ENCODE results near the gene ZFAND3.

ZFAND3 gene

DNA sequence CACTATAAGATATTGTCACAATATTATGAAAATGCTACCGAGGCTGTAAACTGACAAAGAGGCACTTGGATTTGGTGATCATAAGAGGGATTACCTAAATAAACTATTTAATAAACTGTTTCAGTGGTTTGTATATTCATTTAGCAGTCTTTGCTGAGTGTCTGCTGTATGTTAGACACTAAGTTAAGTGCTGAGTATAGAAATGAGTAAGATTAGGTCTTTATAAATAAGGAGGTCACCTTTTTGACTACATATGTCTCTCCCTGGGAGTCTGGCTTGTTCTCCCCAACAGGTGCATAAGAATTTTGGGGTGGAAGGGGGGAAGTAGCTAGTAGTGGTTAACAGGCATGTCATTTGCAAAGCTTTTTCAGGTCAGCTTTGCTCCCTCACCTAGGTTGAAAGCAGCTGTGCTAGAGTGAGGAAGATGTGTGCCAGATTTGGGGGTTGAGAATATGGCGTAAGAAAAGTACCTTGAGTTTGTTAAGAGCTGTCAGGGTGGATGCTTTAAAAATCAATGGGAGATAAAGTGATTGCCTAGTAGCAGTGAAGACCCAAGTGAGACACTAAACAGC lies 246.3 kb downstream of the ZFAND3 start:
- no peak for DNase-seq (ENCODE audit: low read depth, low spot score)
- H3K4me1 ChIP-seq (ENCODE audit: insufficient read depth, insufficient read length) = no peaks in the 10 kb centered on the region
- H3K9ac ChIP-seq (ENCODE audit: insufficient read length, low read depth) = no peak overlapping the region
- H3K4me3 ChIP-seq (ENCODE audit: insufficient read length, low read depth) = no peak overlapping the region
- H3K9me3 ChIP-seq (ENCODE audit: insufficient read depth, low read length) = no peaks in the 10 kb centered on the region
- no peaks in the 10 kb centered on the region for H3K27me3 ChIP-seq (ENCODE audit: insufficient read depth, insufficient read length)
- peaks cover 26% of the 10 kb centered on the region for H3K36me3 ChIP-seq (ENCODE audit: insufficient read depth, insufficient read length, low read length)
- TF ChIP-seq YY1 (IDR thresholded peaks at IDR 0.05; ENCODE audit: insufficient read depth, insufficient read length) (no peak), ZNF274 (IDR thresholded peaks at IDR 0.05; ENCODE audit: low read depth, low read length) (no peak), SUZ12 (IDR thresholded peaks at IDR 0.05; ENCODE audit: extremely low read depth, insufficient read depth, insufficient read length) (no peak)

DNA sequence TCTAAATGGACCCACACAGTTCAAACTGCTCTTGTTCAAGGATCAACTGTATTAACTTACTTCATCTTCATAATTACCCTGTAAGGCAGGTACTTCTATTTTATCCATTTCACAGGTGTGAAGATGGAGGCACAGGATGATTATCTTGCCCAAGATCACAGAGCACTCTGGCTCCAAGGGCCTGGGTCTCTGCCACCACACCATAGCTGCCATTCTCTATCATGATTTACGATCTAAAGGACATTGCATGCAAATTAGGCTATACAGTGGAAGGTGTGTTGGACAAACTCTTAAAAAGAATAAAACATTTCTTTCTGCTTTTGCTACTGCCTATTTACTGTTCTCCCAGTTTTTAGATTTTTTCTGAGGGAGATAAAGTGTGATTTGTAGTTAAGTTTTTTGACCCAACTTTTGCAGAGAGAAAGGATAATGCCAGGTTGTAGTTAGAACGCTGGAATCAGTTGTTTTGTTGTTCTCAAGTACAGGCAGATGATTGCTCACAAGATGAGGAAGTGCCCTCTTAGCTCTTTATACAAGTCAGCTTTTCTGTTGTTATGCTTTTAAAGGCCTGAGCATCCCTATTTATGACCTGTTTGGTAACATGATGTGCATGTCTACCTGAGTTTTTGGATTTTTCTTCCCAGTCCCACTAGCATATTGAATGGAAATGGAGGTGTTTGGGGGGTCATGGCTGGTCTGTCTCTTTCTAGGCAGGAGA lies 247.9 kb downstream of the ZFAND3 start:
- Histone ChIP-seq H3K4me3 (ENCODE audit: insufficient read length, low read depth) (no peak overlapping the region), H3K4me1 (ENCODE audit: insufficient read depth, insufficient read length) (no peaks in the 10 kb centered on the region), H3K27me3 (ENCODE audit: insufficient read depth, insufficient read length) (no peaks in the 10 kb centered on the region), H3K36me3 (ENCODE audit: insufficient read depth, insufficient read length, low read length) (peaks cover 17% of the 10 kb centered on the region), H3K9ac (ENCODE audit: insufficient read length, low read depth) (no peak overlapping the region), H3K9me3 (ENCODE audit: insufficient read depth, low read length) (no peaks in the 10 kb centered on the region)
- no peak for DNase-seq (ENCODE audit: low read depth, low spot score)
- no peak for TF ChIP-seq SUZ12 (IDR thresholded peaks at IDR 0.05; ENCODE audit: extremely low read depth, insufficient read depth, insufficient read length)
- no peak for TF ChIP-seq YY1 (IDR thresholded peaks at IDR 0.05; ENCODE audit: insufficient read depth, insufficient read length)
- no peak for TF ChIP-seq ZNF274 (IDR thresholded peaks at IDR 0.05; ENCODE audit: low read depth, low read length)

DNA sequence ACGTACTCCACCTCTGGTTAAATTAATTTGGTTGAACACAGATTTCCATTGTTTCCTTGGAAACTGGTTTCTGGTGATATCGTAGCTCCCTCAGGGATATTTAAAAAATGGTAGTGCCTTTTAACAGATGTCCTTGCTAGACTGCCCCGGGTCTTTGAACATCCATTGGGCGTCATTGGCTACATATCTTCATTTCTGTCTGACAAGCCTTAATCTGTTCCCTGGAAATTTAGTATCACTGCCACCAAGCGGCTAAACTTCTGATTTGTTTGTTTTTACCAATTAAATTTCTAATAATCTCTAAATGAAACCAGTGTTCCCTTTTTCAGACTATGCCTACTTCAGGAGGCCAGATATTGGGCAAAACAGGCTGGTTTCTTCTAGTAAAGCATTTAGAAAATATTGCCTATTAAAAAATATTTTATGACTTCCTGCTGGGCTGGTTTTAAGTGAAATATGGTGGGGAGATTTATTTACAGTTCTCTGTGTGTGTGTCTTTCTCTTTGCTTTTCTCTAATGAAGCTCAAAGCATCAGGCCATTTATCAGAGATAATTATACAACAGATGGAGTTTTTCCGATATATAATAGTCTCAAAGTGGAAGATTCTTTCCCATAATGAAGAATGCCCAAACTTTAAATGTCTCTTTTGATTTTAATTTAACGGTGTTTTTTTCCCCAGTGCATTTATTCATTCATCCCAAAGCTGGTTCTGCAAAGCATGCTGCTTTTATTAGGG lies 249.5 kb downstream of the ZFAND3 start:
- no peaks in the 10 kb centered on the region for H3K9me3 ChIP-seq (ENCODE audit: insufficient read depth, low read length)
- TF ChIP-seq ZNF274 (IDR thresholded peaks at IDR 0.05; ENCODE audit: low read depth, low read length) (no peak), YY1 (IDR thresholded peaks at IDR 0.05; ENCODE audit: insufficient read depth, insufficient read length) (no peak), SUZ12 (IDR thresholded peaks at IDR 0.05; ENCODE audit: extremely low read depth, insufficient read depth, insufficient read length) (no peak)
- peaks cover 6% of the 10 kb centered on the region for H3K36me3 ChIP-seq (ENCODE audit: insufficient read depth, insufficient read length, low read length)
- H3K4me1 ChIP-seq (ENCODE audit: insufficient read depth, insufficient read length) = no peaks in the 10 kb centered on the region
- H3K27me3 ChIP-seq (ENCODE audit: insufficient read depth, insufficient read length) = no peaks in the 10 kb centered on the region
- no peak overlapping the region for H3K4me3 ChIP-seq (ENCODE audit: insufficient read length, low read depth)
- H3K9ac ChIP-seq (ENCODE audit: insufficient read length, low read depth) = no peak overlapping the region
- no peak for DNase-seq (ENCODE audit: low read depth, low spot score)

DNA sequence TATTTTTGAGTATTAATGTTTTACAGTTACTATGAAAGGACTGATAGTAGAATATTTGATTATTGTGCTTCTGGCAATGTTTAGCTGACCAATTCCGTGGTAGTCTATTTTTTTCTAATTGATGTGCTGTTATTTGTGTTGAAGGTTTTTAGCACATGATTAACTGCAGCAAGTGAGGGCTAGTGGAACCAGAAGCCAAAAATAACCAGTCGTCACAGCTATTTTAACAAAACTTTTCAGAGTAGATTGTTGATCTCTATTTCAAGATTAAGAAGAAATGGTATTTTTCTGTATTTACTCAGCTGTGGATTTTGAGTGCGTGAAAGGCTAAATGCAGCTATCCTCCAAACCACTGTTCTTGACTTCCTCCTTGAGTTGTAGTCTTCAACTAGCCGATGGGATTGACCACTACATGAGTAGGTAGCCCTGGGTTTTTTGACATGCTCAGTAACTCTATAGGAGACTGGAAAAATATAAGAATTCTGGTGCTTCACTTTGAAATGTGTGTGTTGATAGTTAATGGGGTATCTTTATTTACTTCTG lies 258.0 kb downstream of the ZFAND3 start:
- Histone ChIP-seq H3K9me3 (ENCODE audit: insufficient read depth, low read length) (no peaks in the 10 kb centered on the region), H3K4me1 (ENCODE audit: insufficient read depth, insufficient read length) (no peaks in the 10 kb centered on the region), H3K9ac (ENCODE audit: insufficient read length, low read depth) (no peak overlapping the region), H3K27me3 (ENCODE audit: insufficient read depth, insufficient read length) (no peaks in the 10 kb centered on the region), H3K36me3 (ENCODE audit: insufficient read depth, insufficient read length, low read length) (no peaks in the 10 kb centered on the region), H3K4me3 (ENCODE audit: insufficient read length, low read depth) (no peak overlapping the region)
- TF ChIP-seq SUZ12 (IDR thresholded peaks at IDR 0.05; ENCODE audit: extremely low read depth, insufficient read depth, insufficient read length) = no peak
- no peak for TF ChIP-seq YY1 (IDR thresholded peaks at IDR 0.05; ENCODE audit: insufficient read depth, insufficient read length)
- TF ChIP-seq ZNF274 (IDR thresholded peaks at IDR 0.05; ENCODE audit: low read depth, low read length) = no peak
- no peak for DNase-seq (ENCODE audit: low read depth, low spot score)

DNA sequence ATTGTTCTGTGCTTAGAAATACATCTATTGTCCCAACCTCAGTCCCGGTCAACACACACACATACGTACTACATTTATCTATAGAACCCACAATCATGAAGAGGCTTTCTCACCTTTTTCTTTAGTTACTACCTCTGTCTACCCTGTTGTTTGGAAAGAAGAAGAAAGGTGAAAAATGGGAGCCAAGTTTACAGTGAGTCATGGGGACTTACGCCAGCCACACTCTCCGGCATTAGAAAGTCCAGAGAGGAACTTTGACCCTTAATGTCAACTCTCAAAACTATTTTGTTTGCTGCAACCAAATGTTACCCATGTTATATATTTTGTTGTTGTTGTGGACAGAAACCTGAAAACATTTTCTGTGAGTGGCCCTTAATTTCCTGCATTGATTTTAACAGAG lies 259.1 kb downstream of the ZFAND3 start:
- no peaks in the 10 kb centered on the region for H3K27me3 ChIP-seq (ENCODE audit: insufficient read depth, insufficient read length)
- H3K36me3 ChIP-seq (ENCODE audit: insufficient read depth, insufficient read length, low read length) = peaks cover 5% of the 10 kb centered on the region
- no peak for DNase-seq (ENCODE audit: low read depth, low spot score)
- H3K9me3 ChIP-seq (ENCODE audit: insufficient read depth, low read length) = no peaks in the 10 kb centered on the region
- H3K4me3 ChIP-seq (ENCODE audit: insufficient read length, low read depth) = no peak overlapping the region
- no peaks in the 10 kb centered on the region for H3K4me1 ChIP-seq (ENCODE audit: insufficient read depth, insufficient read length)
- TF ChIP-seq SUZ12 (IDR thresholded peaks at IDR 0.05; ENCODE audit: extremely low read depth, insufficient read depth, insufficient read length) = no peak
- no peak for TF ChIP-seq ZNF274 (IDR thresholded peaks at IDR 0.05; ENCODE audit: low read depth, low read length)
- TF ChIP-seq YY1 (IDR thresholded peaks at IDR 0.05; ENCODE audit: insufficient read depth, insufficient read length) = no peak
- H3K9ac ChIP-seq (ENCODE audit: insufficient read length, low read depth) = no peak overlapping the region

DNA sequence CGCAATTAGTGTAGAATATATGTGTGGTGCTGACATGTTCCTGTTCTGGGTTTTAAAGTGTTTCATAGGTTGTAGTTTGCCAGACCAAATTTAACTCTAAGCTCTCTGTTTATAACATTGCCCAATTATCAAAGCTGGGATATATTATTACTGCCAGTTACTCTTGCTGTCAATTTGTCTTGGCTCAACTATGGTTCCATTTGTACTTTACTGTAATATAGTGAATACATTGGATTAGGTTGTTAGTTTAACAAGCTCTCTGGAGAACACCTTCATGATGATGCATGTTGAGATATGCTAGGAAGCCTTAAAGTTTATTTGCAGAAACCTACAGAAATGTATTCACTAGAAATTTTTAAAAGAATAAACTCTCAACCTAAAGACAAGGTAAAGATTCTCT lies 259.6 kb downstream of the ZFAND3 start:
- DNase-seq (ENCODE audit: low read depth, low spot score) = no peak
- Histone ChIP-seq H3K9me3 (ENCODE audit: insufficient read depth, low read length) (no peaks in the 10 kb centered on the region), H3K36me3 (ENCODE audit: insufficient read depth, insufficient read length, low read length) (peaks cover 5% of the 10 kb centered on the region), H3K27me3 (ENCODE audit: insufficient read depth, insufficient read length) (no peaks in the 10 kb centered on the region), H3K9ac (ENCODE audit: insufficient read length, low read depth) (no peak overlapping the region), H3K4me1 (ENCODE audit: insufficient read depth, insufficient read length) (no peaks in the 10 kb centered on the region), H3K4me3 (ENCODE audit: insufficient read length, low read depth) (no peak overlapping the region)
- TF ChIP-seq YY1 (IDR thresholded peaks at IDR 0.05; ENCODE audit: insufficient read depth, insufficient read length) (no peak), ZNF274 (IDR thresholded peaks at IDR 0.05; ENCODE audit: low read depth, low read length) (no peak), SUZ12 (IDR thresholded peaks at IDR 0.05; ENCODE audit: extremely low read depth, insufficient read depth, insufficient read length) (no peak)

DNA sequence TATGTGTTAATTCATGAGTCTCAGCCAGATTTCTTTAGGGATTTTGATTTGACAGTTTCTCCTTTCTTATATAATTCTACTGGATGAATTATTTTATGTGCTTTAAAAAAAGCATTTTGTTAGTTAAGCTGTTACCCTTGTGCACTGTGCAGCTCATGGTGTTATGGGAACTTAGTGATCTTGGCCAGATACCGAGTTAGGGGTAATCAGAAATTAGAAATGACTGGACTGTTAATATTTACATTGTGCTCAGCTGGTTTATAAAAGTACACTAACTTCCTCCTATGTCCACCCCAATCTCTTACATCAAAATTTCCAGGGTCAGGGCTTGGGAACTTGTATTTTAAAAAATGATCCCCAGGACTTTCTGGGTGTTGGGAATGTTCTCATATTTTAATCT lies 260.0 kb downstream of the ZFAND3 start:
- no peak for DNase-seq (ENCODE audit: low read depth, low spot score)
- Histone ChIP-seq H3K9ac (ENCODE audit: insufficient read length, low read depth) (no peak overlapping the region), H3K9me3 (ENCODE audit: insufficient read depth, low read length) (no peaks in the 10 kb centered on the region), H3K4me3 (ENCODE audit: insufficient read length, low read depth) (no peak overlapping the region), H3K36me3 (ENCODE audit: insufficient read depth, insufficient read length, low read length) (peaks cover 5% of the 10 kb centered on the region), H3K4me1 (ENCODE audit: insufficient read depth, insufficient read length) (no peaks in the 10 kb centered on the region), H3K27me3 (ENCODE audit: insufficient read depth, insufficient read length) (no peaks in the 10 kb centered on the region)
- TF ChIP-seq YY1 (IDR thresholded peaks at IDR 0.05; ENCODE audit: insufficient read depth, insufficient read length) = no peak
- no peak for TF ChIP-seq SUZ12 (IDR thresholded peaks at IDR 0.05; ENCODE audit: extremely low read depth, insufficient read depth, insufficient read length)
- TF ChIP-seq ZNF274 (IDR thresholded peaks at IDR 0.05; ENCODE audit: low read depth, low read length) = no peak

All from NT2/D1 (cell line).